Suppressor macrophage (primary cell): ENCODE results near the gene PLA2G3.
"Not testable (repeated sequence)": the region's sequence is repeated elsewhere in the genome, so short reads cannot be mapped to it uniquely, and the experiment has no call there.

Experiments used
- DNase-seq, 4 experiments: peaks; one replicate each; pipeline ENCODE4 v3.0.0-alpha.2; 2020 to 2022

PLA2G3 gene

GRCh38 chr22:31099841-31100761, 40.2 kb downstream of the PLA2G3 start:
- no peak for DNase-seq

DNA sequence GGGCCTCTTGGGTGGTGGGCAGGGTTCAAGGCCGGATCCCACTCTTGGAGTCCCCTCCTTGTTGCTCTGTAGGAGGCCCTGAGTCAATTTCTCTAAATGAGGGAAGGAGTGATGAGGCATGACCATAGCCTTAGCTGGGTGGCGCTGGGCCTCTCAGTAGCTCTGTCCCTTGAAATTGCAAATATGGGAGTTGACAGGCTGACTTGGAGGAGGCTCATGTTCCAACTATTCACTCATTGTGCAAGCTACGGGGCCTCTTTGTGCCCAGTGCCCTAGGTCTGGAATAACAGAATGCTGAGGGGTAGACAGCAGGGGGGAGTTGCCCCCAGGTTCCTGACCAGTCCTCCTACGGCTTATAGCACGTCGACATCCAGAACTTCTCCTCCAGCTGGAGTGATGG, 40.9 kb downstream of the PLA2G3 start:
- DNase-seq = no peak

DNA sequence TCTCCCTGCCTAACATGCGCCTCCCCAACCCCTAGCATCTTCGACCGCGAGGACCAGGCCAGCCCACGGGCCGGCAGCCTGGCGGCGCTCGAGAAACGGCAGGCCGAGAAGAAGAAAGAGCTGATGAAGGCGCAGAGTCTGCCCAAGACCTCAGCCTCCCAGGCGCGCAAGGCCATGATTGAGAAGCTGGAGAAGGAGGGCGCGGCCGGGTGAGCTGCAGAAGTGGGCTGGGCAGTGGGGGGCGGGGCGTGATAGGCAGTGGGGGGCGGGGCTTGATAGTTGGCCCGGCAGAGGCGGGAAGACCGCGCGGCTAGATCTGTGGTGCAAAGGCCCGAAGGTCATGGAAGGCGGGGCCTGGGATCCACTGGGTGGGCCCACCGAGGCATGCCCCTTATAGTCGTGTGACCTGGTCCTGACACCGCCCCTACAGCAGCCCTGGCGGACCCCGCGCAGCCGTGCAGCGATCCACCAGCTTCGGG, 41.6 kb downstream of the PLA2G3 start:
- no peak for DNase-seq

DNA sequence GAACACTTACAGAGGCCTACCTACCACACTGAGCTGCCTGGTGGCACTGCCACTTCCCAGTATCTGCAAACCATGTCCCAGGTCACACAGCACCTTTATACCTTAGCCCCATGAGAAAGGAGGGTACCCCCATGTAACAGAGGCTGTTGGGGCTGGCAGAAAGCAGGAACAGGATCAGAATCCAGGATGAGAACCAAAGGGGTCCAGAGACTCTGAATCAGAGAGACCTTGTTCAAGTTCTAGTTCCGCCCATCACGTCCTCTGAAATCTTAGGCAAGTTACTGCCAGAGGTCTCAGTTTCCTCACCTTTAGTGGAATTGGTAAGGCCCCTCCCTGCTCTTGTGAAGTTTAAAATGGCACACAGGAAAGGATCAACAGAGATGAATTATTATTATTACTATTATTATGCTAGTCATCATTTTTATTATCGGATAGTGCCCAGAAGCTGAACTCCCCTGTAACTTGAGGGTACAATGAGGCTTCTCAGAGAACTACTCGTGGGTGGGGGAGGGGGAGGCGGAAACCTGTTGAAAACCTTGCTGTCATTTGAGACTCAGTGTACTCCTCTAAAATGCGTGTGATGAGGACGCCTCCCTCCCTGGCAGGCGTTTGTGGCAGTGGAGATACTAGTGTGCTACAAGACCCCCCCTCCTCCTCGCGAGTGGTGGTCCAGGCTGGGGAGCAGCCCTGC, 42.2 kb downstream of the PLA2G3 start:
- no peak for DNase-seq

- not testable (repeated sequence) for DNase-seq
Observed at GRCh38 chr22:31097539-31097938, 42.8 kb downstream of the PLA2G3 start.

GRCh38 chr22:31096657-31097279, 43.5 kb downstream of the PLA2G3 start:
- peak in 1 of 4 experiments; percentile 1 for DNase-seq

GRCh38 chr22:31095637-31096249, 44.6 kb downstream of the PLA2G3 start:
- DNase-seq = peak in 2 of 4 experiments; percentile 3 to 11

DNA sequence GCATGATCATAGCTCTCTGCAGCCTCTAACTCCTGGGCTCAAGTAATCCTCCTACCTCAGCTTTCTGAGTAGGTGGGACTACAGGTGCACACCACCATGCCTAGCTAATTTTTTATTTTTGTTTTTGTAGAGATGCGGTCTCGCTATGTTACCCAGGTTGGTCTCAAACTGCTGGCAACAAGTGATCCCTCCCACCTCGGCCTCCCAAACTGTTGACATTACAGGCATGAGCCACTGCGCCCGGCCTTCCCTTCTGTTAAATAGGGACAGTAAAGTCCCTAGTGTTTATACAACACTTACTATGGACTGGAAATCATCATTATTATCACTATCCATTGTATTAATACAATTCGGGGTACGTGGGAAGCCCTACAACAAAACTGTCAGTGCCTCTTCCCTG, 45.6 kb downstream of the PLA2G3 start:
- DNase-seq = no peak

- DNase-seq = no peak
Observed at GRCh38 chr22:31094021-31094551, 46.2 kb downstream of the PLA2G3 start.

DNA sequence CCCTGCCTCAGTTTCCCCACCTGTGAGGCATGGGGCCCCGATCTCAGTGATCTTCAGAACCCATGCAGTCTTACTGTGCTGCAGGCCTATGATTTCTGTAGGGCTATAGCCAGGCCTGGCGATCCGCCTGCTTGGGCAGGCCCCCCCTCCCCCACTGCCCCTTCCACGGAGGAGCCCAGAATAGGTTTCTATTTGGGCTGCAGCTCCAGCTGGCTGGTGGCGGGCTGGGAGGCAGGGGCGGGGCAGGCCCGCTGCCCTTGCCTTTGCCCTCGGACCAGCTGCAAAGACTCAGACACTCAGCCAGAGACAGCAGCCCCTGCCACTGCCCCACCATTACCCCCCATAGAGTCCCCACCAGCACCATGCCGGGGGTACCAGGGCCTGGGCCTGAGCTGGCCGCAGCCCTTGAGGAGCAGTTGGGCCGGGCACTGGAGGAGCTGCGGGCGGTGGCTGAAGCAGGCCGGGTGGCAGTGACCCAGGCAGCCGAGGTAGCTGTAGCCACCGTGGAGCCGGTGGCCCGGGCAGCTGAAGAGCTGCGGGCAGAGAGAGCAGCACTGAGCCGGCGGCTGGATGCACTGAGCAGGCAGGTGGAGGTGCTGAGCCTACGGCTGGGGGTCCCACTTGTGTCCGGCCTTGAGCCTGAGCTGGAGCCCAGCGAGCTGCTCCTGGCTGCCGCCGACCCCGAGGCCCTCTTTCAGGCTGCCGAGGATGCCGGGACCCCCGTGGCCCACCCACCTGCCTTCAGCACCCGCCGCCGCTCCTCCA, 47.0 kb downstream of the PLA2G3 start:
- no peak for DNase-seq

DNA sequence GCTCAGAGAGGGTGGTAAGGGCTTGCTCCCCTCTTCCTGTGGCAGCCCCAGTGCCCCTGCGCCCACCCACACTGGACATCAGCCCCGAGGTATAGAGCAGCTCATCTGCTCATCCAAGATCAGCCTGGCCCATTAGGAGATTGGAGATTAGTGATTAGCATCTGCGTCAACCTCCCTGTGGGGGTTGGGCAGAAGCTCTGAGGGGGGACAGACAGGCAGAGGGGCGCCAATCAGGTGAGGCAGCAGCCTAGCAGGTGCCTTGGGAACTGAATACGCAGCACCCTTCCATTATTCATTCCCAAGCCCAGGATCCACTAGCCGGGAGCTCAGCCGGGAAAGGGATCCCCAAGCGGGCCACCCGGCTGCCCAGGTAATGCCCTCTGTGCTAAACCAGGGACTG, 48.1 kb downstream of the PLA2G3 start:
- DNase-seq = no peak

- no peak for DNase-seq
Observed at GRCh38 chr22:31091106-31091975, 49.0 kb downstream of the PLA2G3 start.

DNA sequence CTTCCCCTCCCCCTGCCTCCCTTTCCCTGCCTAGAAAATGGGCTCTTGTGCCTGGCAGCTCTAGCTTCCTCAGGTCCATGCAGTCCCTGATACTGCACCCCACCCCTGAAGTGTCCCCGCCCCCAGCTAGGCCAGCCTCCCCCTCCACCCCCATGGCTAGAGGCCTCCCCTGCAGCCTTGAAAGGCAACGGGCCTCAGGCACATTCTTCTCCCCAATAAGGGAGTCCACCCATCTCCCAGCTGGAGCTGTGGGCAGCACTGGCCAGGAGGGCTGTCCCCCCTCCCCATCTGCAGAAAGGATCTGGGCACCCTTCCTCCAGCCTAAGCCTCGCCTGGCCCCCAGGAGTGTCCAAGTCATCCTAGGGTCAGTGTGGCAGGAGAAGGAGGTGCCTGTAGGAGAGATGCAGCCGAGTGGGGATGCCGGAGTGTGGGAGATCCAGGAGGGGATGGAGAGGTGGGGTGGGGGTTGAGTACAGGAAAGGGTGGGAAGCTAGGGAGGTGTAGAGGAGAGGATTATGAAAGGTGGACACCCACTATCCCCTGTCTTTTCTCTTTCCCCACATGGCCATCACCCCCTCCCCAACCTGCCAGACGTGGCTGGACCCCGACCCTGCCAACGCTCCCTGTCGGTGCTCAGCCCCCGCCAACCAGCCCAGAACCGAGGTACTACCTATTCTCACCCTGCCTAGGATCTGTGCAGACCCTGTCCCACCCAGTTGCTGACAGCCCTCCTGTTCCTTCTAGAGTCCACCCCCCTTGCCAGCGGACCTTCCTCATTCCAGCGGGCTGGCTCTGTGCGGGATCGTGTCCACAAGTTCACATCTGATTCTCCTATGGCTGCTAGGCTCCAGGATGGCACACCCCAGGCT, 49.9 kb downstream of the PLA2G3 start:
- DNase-seq = no peak

- peak; percentile 56 to 79 (median 64) for DNase-seq
Observed at GRCh38 chr22:31089160-31090100, 50.9 kb downstream of the PLA2G3 start.

DNA sequence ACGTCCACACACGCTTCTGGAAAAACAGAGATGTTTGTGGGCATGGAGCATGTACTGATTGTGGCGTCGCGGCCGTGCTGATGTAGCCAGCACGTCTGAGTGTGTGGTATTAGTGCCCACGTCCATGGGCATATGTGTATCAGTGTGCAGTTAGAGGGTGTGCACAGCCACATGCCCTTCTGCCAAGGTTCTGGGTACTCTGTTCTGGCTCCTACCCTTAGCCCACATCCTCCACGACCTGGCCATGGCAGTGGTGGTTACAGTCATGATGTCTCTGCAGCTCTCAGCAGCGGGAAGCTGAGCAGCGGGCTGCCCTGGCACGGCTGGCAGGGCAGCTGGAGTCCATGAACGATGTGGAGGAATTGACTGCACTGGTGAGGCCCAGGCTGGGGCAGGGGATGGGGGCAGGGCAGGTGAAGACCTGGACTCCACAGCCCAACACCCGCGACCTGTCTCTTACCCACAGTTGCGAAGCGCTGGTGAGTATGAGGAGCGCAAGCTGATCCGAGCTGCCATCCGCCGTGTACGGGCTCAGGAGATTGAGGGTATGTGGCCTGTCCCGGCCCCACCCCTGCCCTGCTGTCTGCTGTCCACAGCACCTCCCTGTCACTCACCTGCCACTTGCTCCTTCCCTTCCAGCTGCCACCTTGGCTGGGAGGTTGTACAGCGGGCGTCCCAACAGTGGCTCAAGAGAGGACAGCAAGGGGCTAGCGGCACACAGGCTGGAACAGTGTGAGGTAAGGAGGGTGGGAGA, 51.9 kb downstream of the PLA2G3 start:
- no peak for DNase-seq

DNA sequence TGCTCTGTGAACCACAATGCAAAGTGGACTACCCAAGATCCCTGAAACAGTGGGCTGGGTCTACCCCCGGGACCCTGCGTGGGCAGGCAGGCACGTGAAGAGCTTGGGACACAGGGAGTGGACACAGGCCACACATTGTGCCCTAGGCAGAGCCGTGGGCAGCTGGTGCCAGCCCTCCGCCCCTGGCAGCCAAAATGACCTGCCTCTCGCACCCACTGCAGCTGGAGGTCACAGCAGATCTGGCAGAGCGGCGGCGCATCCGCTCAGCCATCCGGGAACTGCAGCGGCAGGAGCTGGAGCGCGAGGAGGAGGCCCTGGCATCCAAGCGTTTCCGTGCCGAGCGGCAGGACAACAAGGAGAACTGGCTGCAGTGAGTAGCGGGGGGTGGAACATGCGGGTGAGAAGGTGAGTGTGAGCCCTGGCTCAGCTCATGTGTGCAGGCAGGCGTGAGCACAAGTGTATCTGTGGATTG, 52.5 kb downstream of the PLA2G3 start:
- no peak for DNase-seq

DNA sequence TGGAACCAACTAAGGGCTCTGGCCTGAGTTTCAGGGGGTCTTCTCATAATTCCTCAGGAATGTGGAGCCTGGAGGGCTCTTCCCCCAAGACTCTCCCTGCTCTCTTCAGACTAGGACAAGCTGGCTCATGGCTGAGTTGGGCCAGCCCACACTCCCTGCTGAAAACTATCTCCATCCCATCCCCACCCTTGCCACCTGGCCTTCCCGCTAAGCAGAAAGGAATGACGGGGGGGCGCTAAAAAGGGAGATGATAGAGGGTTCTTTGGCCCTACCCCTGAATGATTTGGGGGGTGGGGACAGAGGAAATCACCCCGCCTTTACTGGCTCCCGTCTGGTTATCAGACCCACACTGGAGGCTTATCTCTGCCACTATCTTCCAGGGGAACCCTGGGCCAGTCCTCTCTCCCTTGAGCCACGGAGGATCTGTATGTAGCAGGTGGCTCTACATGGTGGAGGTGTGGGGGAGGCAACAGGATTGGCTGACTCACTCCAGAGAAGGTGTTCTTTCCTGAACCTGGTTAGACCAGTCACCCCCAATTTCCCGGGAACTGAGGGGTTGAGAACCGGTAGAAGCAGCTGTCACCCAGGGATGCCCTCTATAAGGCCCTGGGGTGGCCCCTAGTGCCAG, 53.5 kb downstream of the PLA2G3 start:
- no peak for DNase-seq
